SK-N-SH (cell line): Measurements from ENCODE around the gene BABAM2. TPM values are rescaled to one million over a fixed set of nuclear protein-coding genes. Genes with fewer than 3 reads are reported as not detected.
"Not testable (repeated sequence)": the region's sequence is repeated elsewhere in the genome, so short reads cannot be mapped to it uniquely, and the experiment has no call there.

Experiments
- CTCF ChIA-PET: fragments of 300-600, 350-600 bp; formaldehyde crosslinking; extraction: SDS; loops from one replicate; lab custom pipeline; 2021; lab: Yijun Ruan, JAX
- POLR2A ChIA-PET: fragments of 350-600 bp; sonication (Branson Sonifier 250); formaldehyde crosslinking; extraction: SDS; loops from one replicate; lab custom pipeline; 2020; ENCODE audit warnings: antibody characterized with exemption, inconsistent platforms; lab: Yijun Ruan, JAX
- DNase-seq: peaks from one replicate; pipeline ENCODE4 v3.0.0; 2012
- H2AFZ ChIP-seq: fragments of 200-600 bp; sonication (generic); 2 replicates; pipeline ENCODE4 v1.8.1; 2016; ENCODE audit warnings: antibody characterized with exemption, mild to moderate bottlenecking, low read depth
- H3F3A ChIP-seq: fragments of 200-600 bp; sonication (generic); replicated peaks from 2 replicates; pipeline ENCODE3; 2016; ENCODE audit warnings: antibody characterized with exemption, mild to moderate bottlenecking; ENCODE audit not compliant: insufficient read depth
- H3K27ac ChIP-seq, 2 experiments: fragments of 200-500 bp in 1 of 2; fragments of 200-600 bp in 1 of 2; sonication (Bioruptor generic) in 1 of 2; sonication (generic), shearing (Covaris generic) in 1 of 2; 2 replicates each; pipeline versions ENCODE4 v1.5.1 to v1.6.1; 2014 to 2016; ENCODE audit warnings: low read depth in 2 of 2, inconsistent platforms in 1 of 2, low read length in 1 of 2, mild to moderate bottlenecking in 1 of 2, mixed read lengths in 1 of 2
- H3K27me3 ChIP-seq: fragments of 200-600 bp; sonication (generic), shearing (Covaris generic); 2 replicates; pipeline ENCODE4 v1.6.1; 2016; ENCODE audit warnings: mixed run types; ENCODE audit not compliant: insufficient read depth
- H3K36me3 ChIP-seq, 2 experiments: fragments of 200-500 bp in 1 of 2; fragments of 200-600 bp in 1 of 2; sonication (Bioruptor generic) in 1 of 2; sonication (generic) in 1 of 2; replicated peaks in 1 of 2; 2 replicates each; pipeline versions ENCODE3 to v1.5.1; 2014 to 2016; ENCODE audit warnings: low read length in 1 of 2, mild to moderate bottlenecking in 1 of 2; ENCODE audit not compliant: insufficient read depth in 2 of 2, control insufficient read depth in 1 of 2
- H3K4me1 ChIP-seq, 2 experiments: fragments of 200-500 bp in 1 of 2; fragments of 200-600 bp in 1 of 2; sonication (Bioruptor generic) in 1 of 2; sonication (generic), shearing (Covaris generic) in 1 of 2; 2 replicates each; pipeline versions ENCODE4 v1.5.1 to v1.6.1; 2014 to 2016; ENCODE audit warnings: low read depth in 1 of 2, low read length in 1 of 2, mixed run types in 1 of 2; ENCODE audit not compliant: insufficient read depth in 2 of 2, control insufficient read depth in 1 of 2
- H3K4me2 ChIP-seq: fragments of 200-600 bp; sonication (generic), shearing (Covaris generic); 2 replicates; pipeline ENCODE4 v1.6.1; 2017; ENCODE audit warnings: mixed run types
- H3K4me3 ChIP-seq, 2 experiments: fragments of 200-500 bp in 1 of 2; fragments of 200-600 bp in 1 of 2; sonication (Bioruptor generic) in 1 of 2; sonication (generic), shearing (Covaris generic) in 1 of 2; 2 replicates each; pipeline versions ENCODE4 v1.5.1 to v1.8.1; 2014 to 2016; ENCODE audit warnings: low read depth in 2 of 2, inconsistent platforms in 1 of 2, low read length in 1 of 2, mild to moderate bottlenecking in 1 of 2, mixed read lengths in 1 of 2, moderate library complexity in 1 of 2
- H3K79me2 ChIP-seq: fragments of 200-600 bp; sonication (generic); 2 replicates; pipeline ENCODE4 v1.8.1; 2017; ENCODE audit warnings: mild to moderate bottlenecking; ENCODE audit not compliant: insufficient read depth
- H3K9ac ChIP-seq: fragments of 200-600 bp; sonication (generic); 2 replicates; pipeline ENCODE4 v1.6.1; 2017; ENCODE audit warnings: mixed run types
- H3K9me2 ChIP-seq: fragments of 200-600 bp; sonication (generic); 2 replicates; pipeline ENCODE4 v1.6.1; 2017; ENCODE audit warnings: mixed run types
- H3K9me3 ChIP-seq: fragments of 200-600 bp; sonication (generic); 2 replicates; pipeline ENCODE4 v1.6.1; 2017; ENCODE audit warnings: mixed run types, mild to moderate bottlenecking, moderate library complexity
- H4K20me1 ChIP-seq: fragments of 200-600 bp; sonication (generic); 2 replicates; pipeline ENCODE4 v1.6.1; 2017; ENCODE audit warnings: mild to moderate bottlenecking, mixed run types; ENCODE audit not compliant: insufficient read depth
- ELF1 ChIP-seq: IDR thresholded peaks from 2 replicates; pipeline ENCODE4 v1.4.0; 2012
- EP300 ChIP-seq, 2 experiments: IDR thresholded peaks; 2 replicates each; pipeline versions ENCODE4 v1.4.0 to v1.6.1; 2012; ENCODE audit warnings: borderline replicate concordance in 1 of 2, low read depth in 1 of 2, low read length in 1 of 2
- EZH2phosphoT487 ChIP-seq: fragments of 200-600 bp; sonication (generic); IDR thresholded peaks from 2 replicates; pipeline ENCODE4 v1.6.1; 2017; ENCODE audit warnings: low read depth, mixed run types, mild to moderate bottlenecking, antibody characterized with exemption, moderate library complexity, borderline replicate concordance
- FOSL2 ChIP-seq: IDR thresholded peaks from 2 replicates; pipeline ENCODE4 v1.4.0; 2012; ENCODE audit warnings: low read depth, mild to moderate bottlenecking, moderate library complexity, borderline replicate concordance
- FOXM1 ChIP-seq: IDR thresholded peaks from 2 replicates; pipeline ENCODE4 v1.4.0; 2012; ENCODE audit warnings: low read depth, mild to moderate bottlenecking
- JUND ChIP-seq: IDR thresholded peaks from 2 replicates; pipeline ENCODE4 v1.4.0; 2012
- MAX ChIP-seq: IDR thresholded peaks from 2 replicates; pipeline ENCODE4 v1.4.0; 2012; ENCODE audit warnings: low read depth
- MEF2A ChIP-seq: IDR thresholded peaks from 2 replicates; pipeline ENCODE4 v1.4.0; 2012; ENCODE audit warnings: low read depth, borderline replicate concordance
- MXI1 ChIP-seq: IDR thresholded peaks from 2 replicates; pipeline ENCODE4 v1.6.1; 2012; ENCODE audit warnings: mild to moderate bottlenecking, low read depth, low read length, improper control_type of control experiment
- NRF1 ChIP-seq: IDR thresholded peaks from 2 replicates; pipeline ENCODE4 v1.6.1; 2012; ENCODE audit warnings: low read depth, mild to moderate bottlenecking, low read length
- PBX3 ChIP-seq: IDR thresholded peaks from 2 replicates; pipeline ENCODE4; 2012
- RCOR1 ChIP-seq: fragments of 150-350 bp; IDR thresholded peaks from 2 replicates; pipeline ENCODE4 v1.6.1; 2017; ENCODE audit warnings: antibody characterized with exemption, low read length
- RFX5 ChIP-seq: IDR thresholded peaks from 2 replicates; pipeline ENCODE4 v1.6.1; 2012; ENCODE audit warnings: mild to moderate bottlenecking, improper control_type of control experiment, low read length
- SIN3A ChIP-seq: IDR thresholded peaks from 2 replicates; pipeline ENCODE4 v1.6.1; 2012; ENCODE audit warnings: low read depth, mild to moderate bottlenecking, low read length, moderate library complexity, borderline replicate concordance
- TCF12 ChIP-seq: IDR thresholded peaks from 2 replicates; pipeline ENCODE4 v1.4.0; 2012
- YY1 ChIP-seq: IDR thresholded peaks from 2 replicates; pipeline ENCODE4 v1.4.0; 2012; ENCODE audit warnings: low read depth, mild to moderate bottlenecking
- WGBS: methylation state at CpG from one replicate; pipeline ENCODE4 v1.1.6; 2017; ENCODE audit warnings: low lambda C conversion rate; 5-methylcytosine and 5-hydroxymethylcytosine counted together
- polyA plus RNA-seq, 3 experiments: library from polyadenylated mRNA; depleted of rRNA; stranded (reverse); fragments of >200 nt; gene quantifications; 2 replicates each; pipeline ENCODE4 v1.2.3, GENCODE V29; 2012
- TF ChIP-seq, protein P1 (sequence below): fragments of 200-600 bp; sonication (generic); IDR thresholded peaks from 2 replicates; pipeline ENCODE4 v1.6.1; 2017; ENCODE audit warnings: antibody characterized with exemption, mild to moderate bottlenecking, moderate library complexity
- TF ChIP-seq, protein P2 (sequence below): IDR thresholded peaks from 2 replicates; pipeline ENCODE4 v1.4.0; 2012; ENCODE audit warnings: low read depth, borderline replicate concordance
- TF ChIP-seq, protein P3 (sequence below): IDR thresholded peaks from 2 replicates; pipeline ENCODE4 v1.4.0; 2012; ENCODE audit warnings: low read depth, borderline replicate concordance

Gene BABAM2
- polyA plus RNA-seq, 1 of the 3 experiments (the other 2 are of a cell fraction), result 34.0 TPM

- TF ChIP-seq, protein P1, sequence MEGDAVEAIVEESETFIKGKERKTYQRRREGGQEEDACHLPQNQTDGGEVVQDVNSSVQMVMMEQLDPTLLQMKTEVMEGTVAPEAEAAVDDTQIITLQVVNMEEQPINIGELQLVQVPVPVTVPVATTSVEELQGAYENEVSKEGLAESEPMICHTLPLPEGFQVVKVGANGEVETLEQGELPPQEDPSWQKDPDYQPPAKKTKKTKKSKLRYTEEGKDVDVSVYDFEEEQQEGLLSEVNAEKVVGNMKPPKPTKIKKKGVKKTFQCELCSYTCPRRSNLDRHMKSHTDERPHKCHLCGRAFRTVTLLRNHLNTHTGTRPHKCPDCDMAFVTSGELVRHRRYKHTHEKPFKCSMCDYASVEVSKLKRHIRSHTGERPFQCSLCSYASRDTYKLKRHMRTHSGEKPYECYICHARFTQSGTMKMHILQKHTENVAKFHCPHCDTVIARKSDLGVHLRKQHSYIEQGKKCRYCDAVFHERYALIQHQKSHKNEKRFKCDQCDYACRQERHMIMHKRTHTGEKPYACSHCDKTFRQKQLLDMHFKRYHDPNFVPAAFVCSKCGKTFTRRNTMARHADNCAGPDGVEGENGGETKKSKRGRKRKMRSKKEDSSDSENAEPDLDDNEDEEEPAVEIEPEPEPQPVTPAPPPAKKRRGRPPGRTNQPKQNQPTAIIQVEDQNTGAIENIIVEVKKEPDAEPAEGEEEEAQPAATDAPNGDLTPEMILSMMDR, result no peak
- TF ChIP-seq EZH2phosphoT487, result no peak
- TF ChIP-seq JUND, result no peak
- TF ChIP-seq TCF12, result no peak
- TF ChIP-seq PBX3, result no peak
- TF ChIP-seq YY1, result no peak
- 0 out of 2 replicates have a peak, but pooled peaks have one; percentile 53 for TF ChIP-seq RCOR1
- TF ChIP-seq MAX, result no peak
- peak in 1 of 2 experiments; percentile 11; a peak in 1 of 4 replicates for TF ChIP-seq EP300 (IDR thresholded peaks at IDR 0.05; ENCODE audit: borderline replicate concordance in 1 of 2, low read depth in 1 of 2, low read length in 1 of 2)
- TF ChIP-seq, all 33 proteins: peak for 4
Observed at GRCh38 chr2:28334527-28334894, 444.0 kb downstream of the BABAM2 start (continued).

- H3F3A ChIP-seq, H3K27ac ChIP-seq, H3K27me3 ChIP-seq, H3K4me2 ChIP-seq, H4K20me1 ChIP-seq, H3K9me2 ChIP-seq, H3K4me3 ChIP-seq, H3K79me2 ChIP-seq, DNase-seq, H3K9ac ChIP-seq, H3K9me3 ChIP-seq, POLR2A ChIA-PET, H3K36me3 ChIP-seq, H2AFZ ChIP-seq: not testable (repeated sequence)
- peaks cover 0 to 29% of the 10 kb centered on the region in 2 experiments; a peak in 2 of 4 replicates for H3K4me1 ChIP-seq
- CTCF ChIA-PET, result interaction anchor here (2.1 kb wide), 1 partner anchor 9 kb away, joined by 6 read pairs; no protein-coding TSS in a partner anchor
- WGBS, result 97% methylated on average over 11 of the region's 11 CpGs
Observed at GRCh38 chr2:28335265-28335664, 444.7 kb downstream of the BABAM2 start.

GRCh38 chr2:28335666-28336065 lies 445.1 kb downstream of the BABAM2 start:
- ChIA-PET POLR2A (no interaction called here), CTCF (interaction anchor here (2.1 kb wide), 1 partner anchor 9 kb away, joined by 6 read pairs; no protein-coding TSS in a partner anchor)
- no peak for DNase-seq
- Histone ChIP-seq H3K4me1 (peaks cover 0 to 33% of the 10 kb centered on the region in 2 experiments; a peak in 2 of 4 replicates), H3K27ac (no peak overlapping the region), H3K27me3 (no peaks in the 10 kb centered on the region), H4K20me1 (no peaks in the 10 kb centered on the region), H3F3A (no peaks in the 10 kb centered on the region), H3K36me3 (no peaks in the 10 kb centered on the region), H3K9ac (no peak overlapping the region), H3K9me2 (no peaks in the 10 kb centered on the region), H3K9me3 (no peaks in the 10 kb centered on the region), H3K4me3 (no peak overlapping the region), H3K4me2 (no peak overlapping the region), H3K79me2 (no peaks in the 10 kb centered on the region), H2AFZ (no peak overlapping the region)
- WGBS, result 96% methylated on average over 6 of the region's 6 CpGs
- no peak for TF ChIP-seq SIN3A
- TF ChIP-seq FOSL2, result no peak
- no peak for TF ChIP-seq MXI1
- TF ChIP-seq RFX5, result no peak
- TF ChIP-seq MEF2A, result no peak
- TF ChIP-seq, protein P2, sequence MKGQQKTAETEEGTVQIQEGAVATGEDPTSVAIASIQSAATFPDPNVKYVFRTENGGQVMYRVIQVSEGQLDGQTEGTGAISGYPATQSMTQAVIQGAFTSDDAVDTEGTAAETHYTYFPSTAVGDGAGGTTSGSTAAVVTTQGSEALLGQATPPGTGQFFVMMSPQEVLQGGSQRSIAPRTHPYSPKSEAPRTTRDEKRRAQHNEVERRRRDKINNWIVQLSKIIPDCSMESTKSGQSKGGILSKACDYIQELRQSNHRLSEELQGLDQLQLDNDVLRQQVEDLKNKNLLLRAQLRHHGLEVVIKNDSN, result no peak
- no peak for TF ChIP-seq NRF1
- no peak for TF ChIP-seq FOXM1
- TF ChIP-seq, protein P3, sequence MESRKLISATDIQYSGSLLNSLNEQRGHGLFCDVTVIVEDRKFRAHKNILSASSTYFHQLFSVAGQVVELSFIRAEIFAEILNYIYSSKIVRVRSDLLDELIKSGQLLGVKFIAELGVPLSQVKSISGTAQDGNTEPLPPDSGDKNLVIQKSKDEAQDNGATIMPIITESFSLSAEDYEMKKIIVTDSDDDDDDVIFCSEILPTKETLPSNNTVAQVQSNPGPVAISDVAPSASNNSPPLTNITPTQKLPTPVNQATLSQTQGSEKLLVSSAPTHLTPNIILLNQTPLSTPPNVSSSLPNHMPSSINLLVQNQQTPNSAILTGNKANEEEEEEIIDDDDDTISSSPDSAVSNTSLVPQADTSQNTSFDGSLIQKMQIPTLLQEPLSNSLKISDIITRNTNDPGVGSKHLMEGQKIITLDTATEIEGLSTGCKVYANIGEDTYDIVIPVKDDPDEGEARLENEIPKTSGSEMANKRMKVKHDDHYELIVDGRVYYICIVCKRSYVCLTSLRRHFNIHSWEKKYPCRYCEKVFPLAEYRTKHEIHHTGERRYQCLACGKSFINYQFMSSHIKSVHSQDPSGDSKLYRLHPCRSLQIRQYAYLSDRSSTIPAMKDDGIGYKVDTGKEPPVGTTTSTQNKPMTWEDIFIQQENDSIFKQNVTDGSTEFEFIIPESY, result no peak
- no peak for TF ChIP-seq ELF1
- TF ChIP-seq, protein P1, result no peak
